ENCODE measurements around the gene WIZ.

The WIZ gene

GRCh38 chr19:15464394-15465385, 14.9 kb upstream of the WIZ start, which contains the start of gene RASAL3:
Gene RASAL3 (minus strand): TSS chr19:15464544. CDS start chr19:15464358, 186 bp downstream.
- no peak for DNase-seq

GRCh38 chr19:15463861-15464371, 14.2 kb upstream of the WIZ start:
- no peak for DNase-seq

- no peak for DNase-seq
These were observed 11.9 kb upstream of the WIZ start for GRCh38 chr19:15461694-15462093.

- no peak for DNase-seq
These were observed 8.1 kb upstream of the WIZ start for GRCh38 chr19:15457701-15458484.

- no peak for DNase-seq
These were observed 7.3 kb upstream of the WIZ start for GRCh38 chr19:15456871-15457700.

- no peak for DNase-seq
These were observed 6.7 kb upstream of the WIZ start for GRCh38 chr19:15456441-15456840.

GRCh38 chr19:15455996-15456395, 6.2 kb upstream of the WIZ start:
- DNase-seq = no peak

- no peak for DNase-seq
These were observed 4.4 kb upstream of the WIZ start for GRCh38 chr19:15453906-15454860.

- DNase-seq = no peak
These were observed 3.4 kb upstream of the WIZ start for GRCh38 chr19:15453091-15453578.

GRCh38 chr19:15452111-15453047, 2.6 kb upstream of the WIZ start:
- peak; percentile 26 for DNase-seq

- DNase-seq = no peak
These were observed 753 bp upstream of the WIZ start for GRCh38 chr19:15450528-15450890.

- no peak for DNase-seq
These were observed 757 bp downstream of the WIZ start for GRCh38 chr19:15448778-15449619.

GRCh38 chr19:15448044-15448777, 1.5 kb downstream of the WIZ start:
- no peak for DNase-seq

GRCh38 chr19:15447057-15447456, 2.7 kb downstream of the WIZ start:
- DNase-seq = no peak

- no peak for DNase-seq
These were observed 3.9 kb downstream of the WIZ start for GRCh38 chr19:15445807-15446376.

GRCh38 chr19:15445227-15445605, 4.5 kb downstream of the WIZ start:
- no peak for DNase-seq

GRCh38 chr19:15444505-15445226, 5.1 kb downstream of the WIZ start:
- DNase-seq = no peak

Data from NCI-H1436 treated with DMSO at 0.1 percent for 48 hours (cell line).